Liver (tissue), 3 donors: ENCODE results near the gene WIPF2.

ENCODE experiments used
- ATF3 ChIP-seq: IDR thresholded peaks from 2 replicates; pipeline ENCODE4 v1.6.1; 2016; ENCODE audit warnings: antibody characterized with exemption
- EGR1 ChIP-seq, 2 donors: IDR thresholded peaks; 2 replicates each; pipeline ENCODE4 v1.6.1; 2016 to 2018; ENCODE audit warnings: antibody characterized with exemption in 2 of 2, low read depth in 2 of 2
- GABPA ChIP-seq, 2 donors: IDR thresholded peaks in 1 of 2; conservative IDR thresholded peaks in 1 of 2; 2 replicates each; pipeline ENCODE4 v1.6.1; 2016; ENCODE audit warnings: antibody characterized with exemption in 2 of 2, mild to moderate bottlenecking in 1 of 2, moderate library complexity in 1 of 2
- JUND ChIP-seq, 2 donors: IDR thresholded peaks; 2 replicates each; pipeline ENCODE4 v1.6.1; 2016; ENCODE audit warnings: antibody characterized with exemption in 2 of 2
- NR2F2 ChIP-seq: IDR thresholded peaks from 2 replicates; pipeline ENCODE4 v1.6.1; 2016; ENCODE audit warnings: antibody characterized with exemption
- REST ChIP-seq: IDR thresholded peaks from 2 replicates; pipeline ENCODE4 v1.6.1; 2016; ENCODE audit warnings: antibody characterized with exemption, mild to moderate bottlenecking
- SP1 ChIP-seq: IDR thresholded peaks from 2 replicates; pipeline ENCODE4 v1.6.1; 2018; ENCODE audit warnings: antibody characterized with exemption, mild to moderate bottlenecking
- TAF1 ChIP-seq: conservative IDR thresholded peaks from 2 replicates; pipeline ENCODE4 v1.6.1; 2016; ENCODE audit warnings: antibody characterized with exemption, mild to moderate bottlenecking
- YY1 ChIP-seq: IDR thresholded peaks from 2 replicates; pipeline ENCODE4 v1.6.1; 2016; ENCODE audit warnings: antibody characterized with exemption, mild to moderate bottlenecking
- TF ChIP-seq, protein P1 (sequence below): fragments of 150-350 bp; IDR thresholded peaks from 2 replicates; pipeline ENCODE4 v1.5.1; 2017; ENCODE audit warnings: improper control_type of control experiment, low read depth, low read length; ENCODE audit not compliant: missing input control
- TF ChIP-seq, protein P2 (sequence below): IDR thresholded peaks from 2 replicates; pipeline ENCODE4 v1.6.1; 2016; ENCODE audit warnings: antibody characterized with exemption
- TF ChIP-seq, protein P3 (sequence below): IDR thresholded peaks from 2 replicates; pipeline ENCODE4 v1.6.1; 2016; ENCODE audit warnings: antibody characterized with exemption
- donor health status: healthy.
- donor health status: healthy.

- TF ChIP-seq JUND (IDR thresholded peaks at IDR 0.05) (no peak), EGR1 (IDR thresholded peaks at IDR 0.05; ENCODE audit: low read depth in 2 of 2) (no peak), ATF3 (no peak), TAF1 (no peak), REST (no peak), NR2F2 (no peak), YY1 (no peak), SP1 (no peak), GABPA (IDR thresholded peaks at IDR 0.05 in 1 of 2, conservative IDR thresholded peaks at IDR 0.05 in 1 of 2) (no peak)
- TF ChIP-seq, protein P1, sequence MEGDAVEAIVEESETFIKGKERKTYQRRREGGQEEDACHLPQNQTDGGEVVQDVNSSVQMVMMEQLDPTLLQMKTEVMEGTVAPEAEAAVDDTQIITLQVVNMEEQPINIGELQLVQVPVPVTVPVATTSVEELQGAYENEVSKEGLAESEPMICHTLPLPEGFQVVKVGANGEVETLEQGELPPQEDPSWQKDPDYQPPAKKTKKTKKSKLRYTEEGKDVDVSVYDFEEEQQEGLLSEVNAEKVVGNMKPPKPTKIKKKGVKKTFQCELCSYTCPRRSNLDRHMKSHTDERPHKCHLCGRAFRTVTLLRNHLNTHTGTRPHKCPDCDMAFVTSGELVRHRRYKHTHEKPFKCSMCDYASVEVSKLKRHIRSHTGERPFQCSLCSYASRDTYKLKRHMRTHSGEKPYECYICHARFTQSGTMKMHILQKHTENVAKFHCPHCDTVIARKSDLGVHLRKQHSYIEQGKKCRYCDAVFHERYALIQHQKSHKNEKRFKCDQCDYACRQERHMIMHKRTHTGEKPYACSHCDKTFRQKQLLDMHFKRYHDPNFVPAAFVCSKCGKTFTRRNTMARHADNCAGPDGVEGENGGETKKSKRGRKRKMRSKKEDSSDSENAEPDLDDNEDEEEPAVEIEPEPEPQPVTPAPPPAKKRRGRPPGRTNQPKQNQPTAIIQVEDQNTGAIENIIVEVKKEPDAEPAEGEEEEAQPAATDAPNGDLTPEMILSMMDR, result no peak
- TF ChIP-seq, protein P2, sequence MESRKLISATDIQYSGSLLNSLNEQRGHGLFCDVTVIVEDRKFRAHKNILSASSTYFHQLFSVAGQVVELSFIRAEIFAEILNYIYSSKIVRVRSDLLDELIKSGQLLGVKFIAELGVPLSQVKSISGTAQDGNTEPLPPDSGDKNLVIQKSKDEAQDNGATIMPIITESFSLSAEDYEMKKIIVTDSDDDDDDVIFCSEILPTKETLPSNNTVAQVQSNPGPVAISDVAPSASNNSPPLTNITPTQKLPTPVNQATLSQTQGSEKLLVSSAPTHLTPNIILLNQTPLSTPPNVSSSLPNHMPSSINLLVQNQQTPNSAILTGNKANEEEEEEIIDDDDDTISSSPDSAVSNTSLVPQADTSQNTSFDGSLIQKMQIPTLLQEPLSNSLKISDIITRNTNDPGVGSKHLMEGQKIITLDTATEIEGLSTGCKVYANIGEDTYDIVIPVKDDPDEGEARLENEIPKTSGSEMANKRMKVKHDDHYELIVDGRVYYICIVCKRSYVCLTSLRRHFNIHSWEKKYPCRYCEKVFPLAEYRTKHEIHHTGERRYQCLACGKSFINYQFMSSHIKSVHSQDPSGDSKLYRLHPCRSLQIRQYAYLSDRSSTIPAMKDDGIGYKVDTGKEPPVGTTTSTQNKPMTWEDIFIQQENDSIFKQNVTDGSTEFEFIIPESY, result no peak
- TF ChIP-seq, protein P3, sequence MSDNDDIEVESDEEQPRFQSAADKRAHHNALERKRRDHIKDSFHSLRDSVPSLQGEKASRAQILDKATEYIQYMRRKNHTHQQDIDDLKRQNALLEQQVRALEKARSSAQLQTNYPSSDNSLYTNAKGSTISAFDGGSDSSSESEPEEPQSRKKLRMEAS, result no peak
Observed at GRCh38 chr17:40253565-40253964, 34.5 kb downstream of the WIPF2 start.
